Measurements from ENCODE around the gene BTK. TPM values are rescaled to one million over a fixed set of nuclear protein-coding genes. Genes with fewer than 3 reads are reported as not detected.
"Not testable (repeated sequence)": the region's sequence is repeated elsewhere in the genome, so short reads cannot be mapped to it uniquely, and the experiment has no call there.

Gene BTK
- total RNA-seq, 1 donor from 2014 or later = 7.9 TPM

DNA sequence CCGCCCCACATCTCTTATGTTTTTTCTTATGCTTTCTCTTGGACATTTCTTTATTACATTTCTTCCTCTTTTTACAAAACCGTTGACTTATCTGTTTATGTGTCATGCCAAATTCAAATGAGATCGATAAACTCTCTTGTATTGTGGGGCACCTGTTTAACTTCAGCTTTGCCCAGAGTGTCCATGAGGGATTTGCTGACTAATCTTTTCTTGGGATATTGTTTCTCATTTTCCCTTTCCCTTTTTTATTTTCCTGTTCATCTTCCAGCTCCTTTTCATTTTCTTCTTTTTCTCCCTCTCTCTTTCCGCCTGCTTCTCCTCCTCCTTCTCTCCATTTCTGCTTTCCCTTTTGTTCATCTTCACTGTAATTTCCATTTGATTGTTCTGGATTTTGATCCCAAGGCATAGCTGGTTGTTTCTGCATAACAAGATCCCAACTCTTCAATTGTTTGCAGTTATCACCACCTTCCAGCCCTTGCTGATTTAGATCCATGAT is 48.2 kb downstream of the BTK start:
- no peak for DNase-seq (ENCODE audit: low spot score)

- not testable (repeated sequence) for DNase-seq (ENCODE audit: low spot score)
Measured at GRCh38 chrX:101334310-101334709, 51.7 kb downstream of the BTK start.

DNA sequence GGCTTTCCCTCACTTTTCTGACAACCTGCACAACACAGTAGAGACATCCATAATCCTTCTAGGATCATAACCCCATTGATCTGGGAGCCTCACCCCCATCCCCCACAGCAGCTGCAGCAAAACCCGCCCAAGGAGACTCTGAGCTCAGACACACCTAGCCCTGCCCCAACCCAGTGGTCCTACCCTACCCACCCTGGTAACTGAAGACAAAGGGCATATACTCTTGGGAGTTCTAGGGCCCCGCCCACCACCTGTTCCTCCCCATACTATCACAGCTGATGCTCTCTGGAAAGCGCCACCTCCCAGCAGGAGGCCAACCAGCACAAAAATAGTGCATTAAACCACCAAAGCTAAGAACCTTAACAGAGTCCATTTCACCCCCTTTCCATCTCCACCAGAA is 59.4 kb downstream of the BTK start:
- DNase-seq (ENCODE audit: low spot score) = not testable (repeated sequence)

DNA sequence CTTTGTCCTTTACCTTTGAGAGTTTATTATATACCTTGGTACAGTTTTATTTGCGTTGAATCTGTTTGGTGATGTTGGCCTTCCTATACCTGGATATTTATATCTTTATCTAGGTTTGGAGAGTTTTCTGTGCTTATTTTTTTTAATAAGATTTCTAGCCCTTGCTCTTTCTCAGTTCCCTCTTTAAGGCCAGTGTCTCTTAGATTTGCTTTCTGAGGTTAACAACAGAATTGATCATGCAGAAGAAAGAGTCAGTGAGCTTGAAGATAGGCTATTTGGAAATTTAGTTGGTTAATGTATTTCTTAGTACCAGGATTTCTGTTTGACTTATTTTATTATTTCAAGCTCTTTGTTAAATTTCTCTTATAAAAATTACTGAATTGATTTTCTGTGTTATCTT is 82.2 kb downstream of the BTK start:
- no peak for DNase-seq (ENCODE audit: low spot score)

Other genes with a start within 250 kb of the BTK start
- gene DRP2, start 166.4 kb downstream of the BTK start, total RNA-seq = 2.1 TPM
- gene TAF7L, start 94.9 kb downstream of the BTK start, total RNA-seq = 0.18 TPM
- 16.7 TPM for gene TIMM8A, start 37.4 kb downstream of the BTK start, total RNA-seq
- 427 TPM for gene RPL36A, start 4.8 kb upstream of the BTK start, total RNA-seq
- 13.7 TPM for gene GLA, start 21.7 kb upstream of the BTK start, total RNA-seq
- 64.0 TPM for gene HNRNPH2, start 22.0 kb upstream of the BTK start, total RNA-seq
- 29.8 TPM for gene ARMCX4, start 99.3 kb upstream of the BTK start, total RNA-seq
- 17.6 TPM for gene ARMCX1, start 164.4 kb upstream of the BTK start, total RNA-seq
- gene ARMCX6, start 231.8 kb upstream of the BTK start, total RNA-seq = 57.4 TPM
- 53.3 TPM for gene ARMCX3, start 237.0 kb upstream of the BTK start, total RNA-seq